H1 (cell line): Measurements from ENCODE around the gene SDC4. TPM values are rescaled to one million over a fixed set of nuclear protein-coding genes. Genes with fewer than 3 reads are reported as not detected.
A peak's percentile ranks its signal among the peaks of the same experiment; 100 is the strongest.

Experiments
- CTCF ChIA-PET: fragments of 300-600 bp; sonication (Branson Sonifier 250); formaldehyde crosslinking; loops from one replicate; lab custom pipeline; 2021; ENCODE audit not compliant: partially characterized antibody; lab: Charles Lee
- POLR2A ChIA-PET: fragments of 300-600 bp; sonication (Branson Sonifier 250); formaldehyde crosslinking; loops from one replicate; lab custom pipeline; 2021; ENCODE audit warnings: inconsistent platforms; ENCODE audit not compliant: partially characterized antibody; lab: Charles Lee
- DNase-seq, 2 experiments: peaks; one replicate each; pipeline versions ENCODE4 v3.0.0 to v3.0.0-alpha.2; 2010 to 2022; ENCODE audit warnings: low spot score in 2 of 2, low read depth in 1 of 2, mixed read lengths in 1 of 2
- FAIRE-seq: peaks from 2 replicates; lab custom pipeline; 2011; peaks lifted over from hg19 to GRCh38; lab: Jason Lieb, UNC
- H2AFZ ChIP-seq: 2 replicates; pipeline ENCODE4 v1.8.1; 2012; ENCODE audit warnings: low read length, inconsistent platforms
- H2AK5ac ChIP-seq: 2 replicates; pipeline ENCODE4 v1.6.1; 2013; ENCODE audit warnings: low read depth, low read length
- H2BK120ac ChIP-seq: replicated peaks from 2 replicates; pipeline ENCODE3; 2013; ENCODE audit warnings: low read depth, low read length, inconsistent platforms
- H2BK12ac ChIP-seq: 2 replicates; pipeline ENCODE4 v1.6.1; 2013; ENCODE audit warnings: low read depth, low read length
- H2BK15ac ChIP-seq: 2 replicates; pipeline ENCODE4 v1.6.1; 2013; ENCODE audit warnings: low read length
- H2BK20ac ChIP-seq: 2 replicates; pipeline ENCODE4 v1.6.1; 2013; ENCODE audit warnings: low read length
- H2BK5ac ChIP-seq: 2 replicates; pipeline ENCODE4 v1.6.1; 2013; ENCODE audit warnings: low read depth, low read length
- H3K14ac ChIP-seq: 2 replicates; pipeline ENCODE4 v1.6.1; 2013; ENCODE audit warnings: inconsistent platforms; ENCODE audit not compliant: insufficient read length
- H3K18ac ChIP-seq: 2 replicates; pipeline ENCODE4 v1.6.1; 2013; ENCODE audit warnings: low read length; ENCODE audit errors: extremely low read depth
- H3K23ac ChIP-seq: 2 replicates; pipeline ENCODE4 v1.6.1; 2013; ENCODE audit warnings: inconsistent platforms; ENCODE audit not compliant: insufficient read length
- H3K23me2 ChIP-seq: 2 replicates; pipeline ENCODE4 v1.6.1; 2013; ENCODE audit warnings: low read depth, low read length
- H3K27ac ChIP-seq: 2 replicates; pipeline ENCODE4 v1.6.1; 2011; ENCODE audit warnings: low read depth, low read length, inconsistent platforms
- H3K27me3 ChIP-seq, 4 experiments: replicated peaks in 1 of 4; 1 replicate in 1 of 4; 2 replicates in 3 of 4; pipeline versions ENCODE4 v1.6.1 to v1.8.1; 2011 to 2013; ENCODE audit warnings: low read length in 3 of 4, mild to moderate bottlenecking in 3 of 4, inconsistent platforms in 2 of 4, mixed read lengths in 2 of 4, moderate library complexity in 1 of 4; ENCODE audit not compliant: control insufficient read depth in 3 of 4, insufficient read depth in 3 of 4; ENCODE audit errors: extremely low read depth in 1 of 4
- H3K36me3 ChIP-seq, 4 experiments: 2 replicates each; pipeline versions ENCODE4 v1.6.1 to v1.8.1; 2011 to 2013; ENCODE audit warnings: mild to moderate bottlenecking in 4 of 4, low read length in 3 of 4, moderate library complexity in 2 of 4, control low read depth in 1 of 4, inconsistent platforms in 1 of 4; ENCODE audit not compliant: insufficient read depth in 4 of 4, control insufficient read depth in 2 of 4
- H3K4ac ChIP-seq: replicated peaks from 2 replicates; pipeline ENCODE3; 2013; ENCODE audit warnings: low read length, low read depth, mixed read lengths, inconsistent platforms; ENCODE audit not compliant: insufficient read length
- H3K4me1 ChIP-seq, 4 experiments: replicated peaks in 1 of 4; 1 replicate in 1 of 4; 2 replicates in 3 of 4; pipeline versions ENCODE4 v1.6.1 to v1.8.1; 2011 to 2013; ENCODE audit warnings: low read length in 3 of 4, inconsistent platforms in 2 of 4, mixed read lengths in 1 of 4; ENCODE audit not compliant: insufficient read depth in 4 of 4, control insufficient read depth in 3 of 4
- H3K4me2 ChIP-seq, 2 experiments: 2 replicates each; pipeline versions ENCODE4 v1.6.1 to v1.8.1; 2011 to 2013; ENCODE audit warnings: low read depth in 2 of 2, low read length in 2 of 2, control low read depth in 1 of 2, inconsistent platforms in 1 of 2, mild to moderate bottlenecking in 1 of 2; ENCODE audit not compliant: insufficient read depth in 1 of 2
- H3K4me3 ChIP-seq, 4 experiments: fragments of 200-600, 300-600 bp in 1 of 4; sonication (generic), shearing (Covaris generic), sonication (Bioruptor Twin) in 1 of 4; 2 replicates each; pipeline versions ENCODE4 v1.5.1 to v1.8.1; 2011 to 2016; ENCODE audit warnings: low read length in 4 of 4, low read depth in 3 of 4, control low read depth in 2 of 4, inconsistent platforms in 2 of 4, mild to moderate bottlenecking in 2 of 4, mixed read lengths in 1 of 4, moderate library complexity in 1 of 4; ENCODE audit not compliant: insufficient read depth in 2 of 4; ENCODE audit errors: extremely low read depth in 1 of 4
- H3K56ac ChIP-seq: replicated peaks from 2 replicates; pipeline ENCODE3; 2013; ENCODE audit warnings: low read depth, mild to moderate bottlenecking, mixed read lengths, low read length, inconsistent platforms; ENCODE audit not compliant: insufficient read length
- H3K79me1 ChIP-seq: 2 replicates; pipeline ENCODE4 v1.6.1; 2013; ENCODE audit warnings: low read depth, low read length, control low read depth
- H3K79me2 ChIP-seq, 2 experiments: 2 replicates each; pipeline versions ENCODE4 v1.6.1 to v1.8.1; 2012 to 2013; ENCODE audit warnings: low read length in 2 of 2, mild to moderate bottlenecking in 2 of 2, inconsistent platforms in 1 of 2; ENCODE audit not compliant: insufficient read depth in 2 of 2, control insufficient read depth in 1 of 2
- H3K9ac ChIP-seq, 4 experiments: replicated peaks in 1 of 4; 1 replicate in 1 of 4; 2 replicates in 3 of 4; pipeline versions ENCODE4 v1.6.1 to v1.8.1; 2011 to 2013; ENCODE audit warnings: low read depth in 3 of 4, low read length in 3 of 4, control low read depth in 2 of 4, mild to moderate bottlenecking in 2 of 4, moderate library complexity in 2 of 4, inconsistent platforms in 1 of 4; ENCODE audit errors: extremely low read depth in 1 of 4
- H3K9me3 ChIP-seq, 2 experiments: 2 replicates each; pipeline versions ENCODE4 v1.6.1 to v1.8.1; 2012 to 2013; ENCODE audit warnings: mild to moderate bottlenecking in 2 of 2, moderate library complexity in 2 of 2, control low read depth in 1 of 2, inconsistent platforms in 1 of 2, low read depth in 1 of 2, low read length in 1 of 2, mixed read lengths in 1 of 2; ENCODE audit not compliant: insufficient read depth in 2 of 2
- H4K20me1 ChIP-seq, 2 experiments: replicated peaks in 1 of 2; 2 replicates each; pipeline versions ENCODE3 to v1.8.1; 2011 to 2013; ENCODE audit warnings: inconsistent platforms in 2 of 2, low read length in 2 of 2, mild to moderate bottlenecking in 1 of 2; ENCODE audit not compliant: insufficient read depth in 2 of 2, control insufficient read depth in 1 of 2
- H4K5ac ChIP-seq: 2 replicates; pipeline ENCODE4 v1.6.1; 2013; ENCODE audit warnings: low read length, low read depth, mixed read lengths, inconsistent platforms; ENCODE audit not compliant: insufficient read length
- H4K8ac ChIP-seq: 2 replicates; pipeline ENCODE4 v1.8.0; 2013; ENCODE audit warnings: mild to moderate bottlenecking, moderate library complexity, low read length, inconsistent platforms; ENCODE audit not compliant: insufficient read depth; ENCODE audit errors: extremely low read depth
- H4K91ac ChIP-seq: replicated peaks from 2 replicates; pipeline ENCODE3; 2013; ENCODE audit warnings: low read length, mixed read lengths, inconsistent platforms; ENCODE audit not compliant: insufficient read length
- ASH2L ChIP-seq: fragments of 200-600, 300-600 bp; sonication (generic); IDR thresholded peaks from one replicate; pipeline ENCODE4 v1.7.1; 2017; ENCODE audit warnings: low read length
- BCL11A ChIP-seq, 2 experiments: IDR thresholded peaks; one replicate each; pipeline ENCODE4 v1.6.1; 2011; ENCODE audit warnings: low read depth in 2 of 2, low read length in 2 of 2, mild to moderate bottlenecking in 2 of 2
- EGR1 ChIP-seq: IDR thresholded peaks from 2 replicates; pipeline ENCODE4 v1.6.1; 2011; ENCODE audit warnings: low read depth, low read length, borderline replicate concordance
- EP300 ChIP-seq, 2 experiments: IDR thresholded peaks; 1 replicate in 1 of 2; 2 replicates in 1 of 2; pipeline ENCODE4 v1.6.1; 2011 to 2012; ENCODE audit warnings: low read depth in 2 of 2, low read length in 2 of 2, mild to moderate bottlenecking in 2 of 2, borderline replicate concordance in 1 of 2, inconsistent platforms in 1 of 2, moderate library complexity in 1 of 2
- EZH2 ChIP-seq: fragments of 200-600 bp; sonication (generic); IDR thresholded peaks from 2 replicates; pipeline ENCODE4 v1.7.1; 2012; ENCODE audit warnings: low read depth, mild to moderate bottlenecking, moderate library complexity, low read length, inconsistent platforms; ENCODE audit not compliant: severe bottlenecking
- NRF1 ChIP-seq: IDR thresholded peaks from 2 replicates; pipeline ENCODE4 v1.6.1; 2011; ENCODE audit warnings: mild to moderate bottlenecking, low read depth, low read length, improper control_type of control experiment
- RAD21 ChIP-seq, 2 experiments: IDR thresholded peaks in 1 of 2; conservative IDR thresholded peaks in 1 of 2; 2 replicates each; pipeline ENCODE4 v1.6.1; 2011; ENCODE audit warnings: low read depth in 2 of 2, low read length in 2 of 2, improper control_type of control experiment in 1 of 2, inconsistent platforms in 1 of 2, mild to moderate bottlenecking in 1 of 2, moderate library complexity in 1 of 2
- RNF2 ChIP-seq: fragments of 200-900, 300-1000 bp; sonication (generic); IDR thresholded peaks from 2 replicates; pipeline ENCODE4 v1.7.1; 2016; ENCODE audit warnings: borderline replicate concordance, low read depth, mild to moderate bottlenecking, antibody characterized with exemption, low read length; ENCODE audit not compliant: poor library complexity, severe bottlenecking; ENCODE audit errors: missing control alignments
- SP1 ChIP-seq: IDR thresholded peaks from 2 replicates; pipeline ENCODE4 v1.6.1; 2011; ENCODE audit warnings: low read depth, low read length
- SUZ12 ChIP-seq: fragments of 200-600 bp; sonication (generic); IDR thresholded peaks from 2 replicates; pipeline ENCODE4 v1.6.1; 2012; ENCODE audit warnings: mild to moderate bottlenecking, inconsistent platforms, low read length, moderate library complexity, mixed read lengths
- TCF12 ChIP-seq: IDR thresholded peaks from 2 replicates; pipeline ENCODE4 v1.6.1; 2011; ENCODE audit warnings: low read depth, mild to moderate bottlenecking, low read length
- WGBS, 2 experiments: shearing (Covaris generic) in 1 of 2; methylation state at CpG; one replicate each; pipeline versions ENCODE4 v1.1.6 to v1.1.7; 2013 to 2015; ENCODE audit warnings: low lambda C conversion rate in 2 of 2, mixed read lengths in 2 of 2, inconsistent platforms in 1 of 2, low coverage in 1 of 2, missing lambda C conversion rate in 1 of 2; ENCODE audit not compliant: insufficient replicate concordance in 2 of 2, insufficient coverage in 1 of 2, insufficient read length in 1 of 2; ENCODE audit errors: extremely low coverage in 1 of 2, missing lambda C conversion rate in 1 of 2; 5-methylcytosine and 5-hydroxymethylcytosine counted together
- polyA plus RNA-seq, 7 experiments: library from polyadenylated mRNA; depleted of rRNA in 3 of 7; stranded (reverse) in 5 of 7; unstranded in 2 of 7; fragments of >200 nt in 5 of 7; fragments of 200-250 nt in 2 of 7; gene quantifications; 1 replicate in 5 of 7; 2 replicates in 1 of 7; 4 replicates in 1 of 7; pipeline versions ENCODE4 v1.2.1 to v1.2.3, GENCODE V29; 2011 to 2013; ENCODE audit warnings: missing spikeins in 2 of 7, mixed read lengths in 2 of 7
- total RNA-seq: library from RNA; stranded (reverse); fragmentation: NEBNext Ultra II Directional; extraction: Animal tissue kit (Norgen Biotek cat#: 25700); gene quantifications from 2 replicates; pipeline ENCODE4 v1.2.1, GENCODE V29; 2021

The SDC4 gene
- total and polyA plus RNA-seq, 2 of the 8 experiments (the other 6 are each of a cell fraction or from before 2014, with no cell fraction given): 34.6 to 60.2 TPM

- Histone ChIP-seq H3K23me2 (peaks cover 4% of the 10 kb centered on the region; the same call in 1 of the 2 replicates), H4K8ac (peak overlapping the region; percentile 83), H2BK12ac (no peak overlapping the region), H3K9ac (no peak overlapping the region; a peak in 1 of 7 replicates), H3K4me3 (peak overlapping the region; percentile 24 to 55 (median 48); a peak in 7 of 8 replicates), H3K9me3 (no peaks in the 10 kb centered on the region), H3K23ac (no peak overlapping the region), H3K14ac (no peak overlapping the region), H2BK20ac (peak overlapping the region; percentile 93; the same call in 1 of the 2 replicates), H4K20me1 (peaks cover 0 to 1% of the 10 kb centered on the region in 2 experiments), H4K91ac (peak overlapping the region; percentile 56), H3K79me1 (no peaks in the 10 kb centered on the region), H3K27ac (no peak overlapping the region), H3K4me1 (peaks cover 0 to 11% (median 7%) of the 10 kb centered on the region in 4 experiments; a peak in 5 of 7 replicates), H3K4me2 (peak overlapping the region; percentile 7 to 64; a peak in 3 of 4 replicates), H3K18ac (peak overlapping the region; percentile 78), H2BK120ac (no peak overlapping the region), H3K79me2 (no peaks in the 10 kb centered on the region), H3K56ac (no peak overlapping the region), H4K5ac (no peak overlapping the region), H2AK5ac (no peak overlapping the region), H3K27me3 (peaks cover 0 to 15% (median 5%) of the 10 kb centered on the region in 4 experiments; a peak in 5 of 7 replicates), H2BK15ac (peak overlapping the region; percentile 61; the same call in 1 of the 2 replicates), H2AFZ (peak overlapping the region; percentile 29; the same call in 1 of the 2 replicates), H3K36me3 (no peaks in the 10 kb centered on the region), H3K4ac (no peak overlapping the region), H2BK5ac (no peak overlapping the region; the same call in 1 of the 2 replicates)
- peak in 1 of 2 experiments; percentile 93 for DNase-seq
- 28% methylated on average over 32 of the region's 45 CpGs; no CpG with 5 or more reads in 1 of the 2 experiments for WGBS, 2 experiments
- POLR2A ChIA-PET: interaction anchor here (0.8 to 1.2 kb wide), 3 partner anchors 17 to 32 kb away, joined by 3 to 5 read pairs (median 3); no protein-coding TSS in a partner anchor
- FAIRE-seq: no peak
- CTCF ChIA-PET: interaction anchor here (0.7 to 5.3 kb wide), 37 partner anchors 8 to 472 kb away, joined by 3 to 31 read pairs (median 4); partner anchors contain the start of genes SYS1 and WFDC2
- no peak for TF ChIP-seq EP300 (IDR thresholded peaks at IDR 0.05; ENCODE audit: borderline replicate concordance in 1 of 2, low read depth in 2 of 2, low read length in 2 of 2)
- peak; percentile 69 to 73 for TF ChIP-seq RAD21 (IDR thresholded peaks at IDR 0.05 in 1 of 2, conservative IDR thresholded peaks at IDR 0.05 in 1 of 2; ENCODE audit: low read depth in 2 of 2, low read length in 2 of 2)
- TF ChIP-seq EGR1: no peak
- TF ChIP-seq NRF1: no peak
- peak; percentile 92; the same call in 1 of the 2 replicates for TF ChIP-seq TCF12
- TF ChIP-seq SP1: 0 out of 2 replicates have a peak, but pooled peaks have one; percentile 55
- no peak for TF ChIP-seq BCL11A (IDR thresholded peaks at IDR 0.05; ENCODE audit: low read depth in 2 of 2, low read length in 2 of 2)
- no peak for TF ChIP-seq EZH2
- no peak for TF ChIP-seq SUZ12
- TF ChIP-seq RNF2: no peak
- TF ChIP-seq ASH2L: no peak
These were observed 36.5 kb downstream of the SDC4 start for GRCh38 chr20:45311589-45312211.
